ENCODE measurements around the gene MAT2A.
"Not testable (repeated sequence)": the region's sequence is repeated elsewhere in the genome, so short reads cannot be mapped to it uniquely, and the experiment has no call there.

- not testable (repeated sequence) for TF ChIP-seq POLR2A, CTCF (IDR thresholded peaks at IDR 0.05)
Observed at GRCh38 chr2:85592299-85592698, 53.3 kb downstream of the MAT2A start.
